Testis (tissue), 3 donors: ENCODE data around the gene ARHGEF25. TPM values are rescaled to one million over a fixed set of nuclear protein-coding genes. Genes with fewer than 3 reads are reported as not detected.

Experiments
- DNase-seq: peaks from one replicate; pipeline ENCODE4 v3.0.0-alpha.2; 2019
- H3K27ac ChIP-seq, 2 donors: fragments of 200-600 bp; sonication (generic); one replicate each; pipeline ENCODE4 v1.5.1; 2019
- H3K27me3 ChIP-seq: fragments of 200-600 bp; sonication (generic); one replicate; pipeline ENCODE4 v1.5.1; 2019
- H3K36me3 ChIP-seq: fragments of 200-600 bp; sonication (generic); one replicate; pipeline ENCODE4 v1.5.1; 2017; ENCODE audit warnings: low read depth; ENCODE audit errors: missing control alignments
- H3K4me1 ChIP-seq: fragments of 200-600 bp; sonication (generic); one replicate; pipeline ENCODE4 v1.5.1; 2019
- H3K4me3 ChIP-seq, 2 donors: fragments of 200-600 bp; sonication (generic); one replicate each; pipeline ENCODE4 v1.5.1; 2017 to 2019
- H3K9me3 ChIP-seq: fragments of 200-600 bp; sonication (generic); one replicate; pipeline ENCODE4 v1.5.1; 2017
- CTCF ChIP-seq, 3 experiments: fragments of 450-650 bp in 2 of 3; fragments of 200-600 bp in 1 of 3; sonication (generic) in 1 of 3; IDR thresholded peaks; one replicate each; pipeline ENCODE4 v1.5.1; 2016 to 2019; ENCODE audit warnings: antibody characterized with exemption in 3 of 3, mild to moderate bottlenecking in 2 of 3, moderate library complexity in 1 of 3
- POLR2A ChIP-seq: fragments of 450-650 bp; IDR thresholded peaks from one replicate; pipeline ENCODE4 v1.6.1; 2017; ENCODE audit warnings: antibody characterized with exemption, mild to moderate bottlenecking, moderate library complexity
- WGBS, 2 donors: methylation state at CpG; one replicate each; pipeline ENCODE4 v1.1.5; 2018; 5-methylcytosine and 5-hydroxymethylcytosine counted together
- intact Hi-C: fragments of 100-400 bp; cut with DNase I; formaldehyde crosslinking; loops from one replicate; pipeline ENCODE4 v1.15.1; 2023; ENCODE audit warnings: low total_unique reads
- polyA plus RNA-seq: library from polyadenylated mRNA; stranded (reverse); fragments of 350-450 nt; fragmentation: Illumina TruSeq; extraction: RNeasy Lipid Tissue Mini Kit (QIAGEN cat#74804); gene quantifications from one replicate; pipeline ENCODE4 v1.2.3, GENCODE V29; 2014; ENCODE audit warnings: low read depth, low replicate concordance; ENCODE audit not compliant: insufficient read depth
- total RNA-seq, 2 donors: library from RNA; depleted of rRNA; stranded (reverse); fragments of >200 nt; gene quantifications; one replicate each; pipeline ENCODE4 v1.2.3, GENCODE V29; 2016

ARHGEF25 gene
- total and polyA plus RNA-seq, 3 donors from 2014 or later: 18.0 to 26.5 (median 18.7) TPM

GRCh38 chr12:57610554-57611107 is 604 bp upstream of the ARHGEF25 start:
- TF ChIP-seq POLR2A (no peak), CTCF (IDR thresholded peaks at IDR 0.05) (peak in 1 of 3 experiments; percentile 8)
- peak; percentile 61 for DNase-seq
- Histone ChIP-seq H3K4me1 (peaks cover 12% of the 10 kb centered on the region), H3K36me3 (no peaks in the 10 kb centered on the region), H3K27ac (peak overlapping the region; percentile 59 to 73), H3K4me3 (peak overlapping the region; percentile 61 to 71), H3K9me3 (no peaks in the 10 kb centered on the region), H3K27me3 (no peaks in the 10 kb centered on the region)
- 7 to 9% methylated on average over 22 to 27 of the region's 29 CpGs for WGBS, 2 donors
- intact Hi-C loops: no loop called here

GRCh38 chr12:57611827-57612710 is 834 bp downstream of the ARHGEF25 start:
- Histone ChIP-seq H3K36me3 (no peaks in the 10 kb centered on the region), H3K4me1 (peaks cover 10% of the 10 kb centered on the region)
- WGBS, 2 donors: 14 to 34% methylated on average over 4 to 14 of the region's 23 CpGs

GRCh38 chr12:57612711-57613426 is 1.6 kb downstream of the ARHGEF25 start:
- intact Hi-C loops: no loop called here
- TF ChIP-seq CTCF (IDR thresholded peaks at IDR 0.05) (no peak), POLR2A (no peak)
- DNase-seq: no peak
- Histone ChIP-seq H3K4me1 (peaks cover 10% of the 10 kb centered on the region), H3K27ac (no peak overlapping the region), H3K36me3 (no peaks in the 10 kb centered on the region), H3K4me3 (no peak overlapping the region), H3K9me3 (no peaks in the 10 kb centered on the region), H3K27me3 (no peaks in the 10 kb centered on the region)
- WGBS, 2 donors: 80 to 85% methylated on average over 7 to 10 of the region's 10 CpGs

More at GRCh38 chr12:57611827-57612710, 834 bp downstream of the ARHGEF25 start:
- Histone ChIP-seq H3K4me3 (peak overlapping the region; percentile 61 to 71), H3K27ac (peak overlapping the region; percentile 59 to 73), H3K27me3 (no peaks in the 10 kb centered on the region), H3K9me3 (no peaks in the 10 kb centered on the region)
- TF ChIP-seq CTCF (IDR thresholded peaks at IDR 0.05) (no peak), POLR2A (no peak)
- intact Hi-C loops: no loop called here
- no peak for DNase-seq

- no peaks in the 10 kb centered on the region for H3K36me3 ChIP-seq
- WGBS, 2 donors: 63 to 69% methylated on average over 10 of the region's 10 CpGs
- no peaks in the 10 kb centered on the region for H3K9me3 ChIP-seq
- TF ChIP-seq CTCF (IDR thresholded peaks at IDR 0.05) (no peak), POLR2A (no peak)
- no peak overlapping the region for H3K27ac ChIP-seq
- H3K4me1 ChIP-seq: peaks cover 10% of the 10 kb centered on the region
- DNase-seq: no peak
- no peaks in the 10 kb centered on the region for H3K27me3 ChIP-seq
- no peak overlapping the region for H3K4me3 ChIP-seq
- intact Hi-C loops: no loop called here
These were observed 2.3 kb downstream of the ARHGEF25 start for GRCh38 chr12:57613427-57614109.
